ENCODE measurements around the gene RPS28.

Gene RPS28

DNA sequence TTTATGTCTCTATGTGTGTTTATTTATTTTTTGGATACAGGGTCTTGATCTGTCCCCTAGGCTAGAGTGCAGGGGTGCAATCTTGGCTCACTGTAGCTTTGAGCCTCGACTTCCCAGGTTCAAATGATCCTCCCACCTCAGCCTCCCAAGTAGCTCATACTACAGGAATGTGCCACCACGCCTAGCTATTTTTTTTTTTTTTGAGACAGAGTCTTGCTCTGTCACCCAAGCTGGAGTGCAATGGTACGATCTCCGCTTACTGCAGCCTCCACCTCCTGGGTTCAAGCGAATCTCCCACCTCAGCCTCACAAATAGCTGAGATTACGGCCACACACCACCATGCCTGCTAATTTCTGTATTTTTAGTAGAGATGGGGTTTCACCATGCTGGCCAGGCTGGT, 37.7 kb downstream of the RPS28 start:
- H3K4me3 ChIP-seq (ENCODE audit: low read depth, low read length), result no peak overlapping the region
- TF ChIP-seq, protein P1, sequence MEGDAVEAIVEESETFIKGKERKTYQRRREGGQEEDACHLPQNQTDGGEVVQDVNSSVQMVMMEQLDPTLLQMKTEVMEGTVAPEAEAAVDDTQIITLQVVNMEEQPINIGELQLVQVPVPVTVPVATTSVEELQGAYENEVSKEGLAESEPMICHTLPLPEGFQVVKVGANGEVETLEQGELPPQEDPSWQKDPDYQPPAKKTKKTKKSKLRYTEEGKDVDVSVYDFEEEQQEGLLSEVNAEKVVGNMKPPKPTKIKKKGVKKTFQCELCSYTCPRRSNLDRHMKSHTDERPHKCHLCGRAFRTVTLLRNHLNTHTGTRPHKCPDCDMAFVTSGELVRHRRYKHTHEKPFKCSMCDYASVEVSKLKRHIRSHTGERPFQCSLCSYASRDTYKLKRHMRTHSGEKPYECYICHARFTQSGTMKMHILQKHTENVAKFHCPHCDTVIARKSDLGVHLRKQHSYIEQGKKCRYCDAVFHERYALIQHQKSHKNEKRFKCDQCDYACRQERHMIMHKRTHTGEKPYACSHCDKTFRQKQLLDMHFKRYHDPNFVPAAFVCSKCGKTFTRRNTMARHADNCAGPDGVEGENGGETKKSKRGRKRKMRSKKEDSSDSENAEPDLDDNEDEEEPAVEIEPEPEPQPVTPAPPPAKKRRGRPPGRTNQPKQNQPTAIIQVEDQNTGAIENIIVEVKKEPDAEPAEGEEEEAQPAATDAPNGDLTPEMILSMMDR (IDR thresholded peaks at IDR 0.05; ENCODE audit: low read depth, low read length, missing control alignments), result no peak
- no peak for DNase-seq (ENCODE audit: low read depth)
- in situ Hi-C loops (cut with HindIII; ENCODE audit: low sequenced_read_pairs), result no loop called here

DNA sequence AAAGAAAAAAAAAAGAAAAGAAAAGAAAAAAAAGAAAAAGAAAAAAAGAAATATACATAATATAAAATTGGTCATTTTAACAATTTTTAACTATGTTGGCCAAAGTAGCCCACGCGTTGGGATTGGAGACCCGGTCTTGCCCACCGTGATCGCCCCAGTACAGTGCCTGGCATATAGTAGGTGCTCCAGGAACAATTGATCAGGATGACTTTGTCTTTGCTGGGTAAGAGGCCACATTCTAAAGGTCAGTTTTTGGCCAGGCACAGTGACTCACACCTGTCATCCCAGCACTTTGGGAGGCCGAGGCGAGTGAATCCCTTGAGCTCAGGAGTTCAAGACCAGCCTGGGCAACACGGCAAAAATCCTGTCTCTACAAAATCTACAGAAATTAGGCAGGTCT, 38.9 kb downstream of the RPS28 start:
- TF ChIP-seq, protein P1 (IDR thresholded peaks at IDR 0.05; ENCODE audit: low read depth, low read length, missing control alignments), result no peak
- H3K4me3 ChIP-seq (ENCODE audit: low read depth, low read length), result no peak overlapping the region
- no peak for DNase-seq (ENCODE audit: low read depth)
- in situ Hi-C loops (cut with HindIII; ENCODE audit: low sequenced_read_pairs), result no loop called here

DNA sequence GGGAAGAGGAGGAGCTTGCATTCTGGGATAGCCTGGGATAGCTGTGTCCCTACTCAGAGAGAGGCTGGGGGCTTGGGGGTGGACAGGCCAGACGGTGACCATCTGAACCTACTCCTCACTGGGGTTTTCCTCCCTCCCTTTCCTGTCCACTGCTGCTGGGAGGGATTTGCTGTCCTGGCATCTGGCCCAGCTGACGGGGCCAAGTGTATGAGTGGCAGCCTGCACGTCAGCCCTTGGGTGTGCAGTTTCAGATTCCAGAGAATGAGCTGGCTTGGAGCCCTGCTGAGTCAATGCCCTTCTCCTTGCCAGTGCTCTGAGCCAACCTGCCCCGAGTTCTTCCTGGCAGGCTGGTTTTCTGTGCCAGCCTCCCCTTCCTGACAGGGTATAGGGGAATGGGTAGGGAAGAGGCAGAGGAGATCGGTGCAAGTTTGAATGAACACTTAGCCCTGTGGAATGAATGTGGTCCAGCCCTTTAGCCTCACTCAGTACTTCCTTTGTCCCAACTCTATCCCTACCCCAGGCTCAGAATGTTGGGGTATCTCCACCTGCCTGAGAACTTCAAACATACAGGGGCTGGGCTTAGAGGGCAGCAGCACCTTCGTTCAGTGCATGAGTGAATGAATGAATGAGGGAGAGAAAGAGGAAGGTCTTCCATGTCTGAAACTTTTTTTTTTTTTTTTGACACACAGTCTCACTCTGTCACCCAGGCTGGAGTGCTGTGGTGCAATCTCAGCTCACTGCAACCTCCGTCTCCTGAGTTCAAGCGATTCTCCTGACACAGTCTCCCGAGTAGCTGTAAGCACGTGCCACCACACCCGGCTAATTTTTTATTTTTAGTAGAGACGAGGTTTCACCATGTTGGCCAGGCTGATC, 40.9 kb downstream of the RPS28 start:
- in situ Hi-C loops (cut with HindIII; ENCODE audit: low sequenced_read_pairs), result no loop called here
- TF ChIP-seq, protein P1 (IDR thresholded peaks at IDR 0.05; ENCODE audit: low read depth, low read length, missing control alignments), result no peak
- peak; percentile 85 for DNase-seq (ENCODE audit: low read depth)
- no peak overlapping the region for H3K4me3 ChIP-seq (ENCODE audit: low read depth, low read length)

DNA sequence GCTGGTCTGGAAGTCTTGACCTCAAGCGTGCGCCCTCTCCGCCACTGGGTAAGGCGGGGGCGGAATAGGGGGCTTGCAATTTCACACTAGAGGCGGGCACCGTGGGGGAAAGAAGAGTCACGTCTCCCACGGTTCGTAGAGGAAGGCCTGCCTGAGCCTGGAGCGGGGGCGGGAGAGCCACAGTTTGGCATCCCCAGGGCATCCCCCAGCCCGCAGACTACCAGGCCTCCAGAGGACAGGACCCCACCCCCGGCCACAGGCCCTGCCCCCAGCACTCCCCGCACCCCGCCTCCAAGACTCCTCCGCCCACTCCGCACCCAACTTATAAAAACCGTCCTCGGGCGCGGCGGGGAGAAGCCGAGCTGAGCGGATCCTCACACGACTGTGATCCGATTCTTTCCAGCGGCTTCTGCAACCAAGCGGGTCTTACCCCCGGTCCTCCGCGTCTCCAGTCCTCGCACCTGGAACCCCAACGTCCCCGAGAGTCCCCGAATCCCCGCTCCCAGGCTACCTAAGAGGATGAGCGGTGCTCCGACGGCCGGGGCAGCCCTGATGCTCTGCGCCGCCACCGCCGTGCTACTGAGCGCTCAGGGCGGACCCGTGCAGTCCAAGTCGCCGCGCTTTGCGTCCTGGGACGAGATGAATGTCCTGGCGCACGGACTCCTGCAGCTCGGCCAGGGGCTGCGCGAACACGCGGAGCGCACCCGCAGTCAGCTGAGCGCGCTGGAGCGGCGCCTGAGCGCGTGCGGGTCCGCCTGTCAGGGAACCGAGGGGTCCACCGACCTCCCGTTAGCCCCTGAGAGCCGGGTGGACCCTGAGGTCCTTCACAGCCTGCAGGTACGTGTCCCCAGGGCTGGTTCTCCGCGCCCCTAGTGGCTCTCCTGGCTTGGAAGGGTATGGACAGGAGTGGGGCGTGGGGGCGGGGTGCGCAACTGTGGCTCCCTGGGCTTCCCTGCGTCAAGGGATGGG, 42.8 kb downstream of the RPS28 start, which contains the start of gene ANGPTL4:
TSS of gene ANGPTL4 (plus strand) at position 353 of the 969 bp plus-strand sequence. CDS start at position 520, 167 bp downstream.
- peak within 1 kb of the TSS; percentile 37 for H3K4me3 ChIP-seq (ENCODE audit: low read depth, low read length)
- TF ChIP-seq, protein P1 (IDR thresholded peaks at IDR 0.05; ENCODE audit: low read depth, low read length, missing control alignments), result no peak
- in situ Hi-C loops (cut with HindIII; ENCODE audit: low sequenced_read_pairs), result no loop called here
- DNase-seq (ENCODE audit: low read depth), result no peak

DNA sequence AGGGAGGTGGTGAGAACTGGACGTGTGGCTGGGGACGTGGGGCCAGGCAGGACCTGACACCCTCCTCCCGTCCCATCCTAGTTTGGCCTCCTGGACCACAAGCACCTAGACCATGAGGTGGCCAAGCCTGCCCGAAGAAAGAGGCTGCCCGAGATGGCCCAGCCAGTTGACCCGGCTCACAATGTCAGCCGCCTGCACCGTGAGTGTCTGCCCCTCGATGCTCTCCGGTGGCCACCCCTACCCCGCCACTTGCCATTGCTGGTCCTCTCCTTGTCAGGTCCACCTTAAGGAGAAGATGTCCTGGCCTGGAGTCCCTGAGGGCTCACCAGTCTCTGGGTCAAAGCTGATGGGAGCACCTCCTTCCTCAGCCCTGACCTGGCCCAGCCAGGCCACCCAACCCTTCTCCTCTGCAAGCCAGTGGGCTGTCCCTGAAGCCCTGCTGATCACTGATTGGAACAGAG, 44.9 kb downstream of the RPS28 start:
- in situ Hi-C loops (cut with HindIII; ENCODE audit: low sequenced_read_pairs), result no loop called here
- TF ChIP-seq, protein P1 (IDR thresholded peaks at IDR 0.05; ENCODE audit: low read depth, low read length, missing control alignments), result no peak
- no peak for DNase-seq (ENCODE audit: low read depth)
- H3K4me3 ChIP-seq (ENCODE audit: low read depth, low read length), result no peak overlapping the region

DNA sequence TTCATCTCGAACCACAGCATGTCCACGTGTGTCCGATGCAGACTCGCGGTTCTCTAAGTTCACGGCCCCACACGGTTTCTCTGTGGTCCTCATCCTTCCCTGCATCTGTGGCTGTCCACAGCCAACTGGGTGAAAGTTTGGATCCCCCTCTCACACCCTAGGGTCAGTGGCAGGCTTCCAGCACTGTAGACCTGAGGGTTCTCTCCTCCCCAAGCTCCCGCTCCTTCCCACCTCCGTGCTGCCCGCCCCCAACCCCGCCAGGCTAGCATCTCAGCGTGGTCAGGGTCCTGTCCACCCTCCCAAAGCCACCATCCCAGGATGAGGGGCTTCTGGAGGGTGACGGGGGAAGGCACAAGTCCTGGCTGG, 45.6 kb downstream of the RPS28 start:
- no peak for DNase-seq (ENCODE audit: low read depth)
- H3K4me3 ChIP-seq (ENCODE audit: low read depth, low read length), result no peak overlapping the region
- TF ChIP-seq, protein P1 (IDR thresholded peaks at IDR 0.05; ENCODE audit: low read depth, low read length, missing control alignments), result no peak
- in situ Hi-C loops (cut with HindIII; ENCODE audit: low sequenced_read_pairs), result no loop called here
